GM10847 (cell line): ENCODE data around the gene RPL36A.

ENCODE experiments used
- POLR2A ChIP-seq: IDR thresholded peaks from 2 replicates; pipeline ENCODE4 v1.6.1; 2011; ENCODE audit not compliant: insufficient read length; ENCODE audit errors: extremely low read depth

RPL36A gene

GRCh38 chrX:101383679-101384205 lies 7.1 kb upstream of the RPL36A start:
- no peak for TF ChIP-seq POLR2A

GRCh38 chrX:101385026-101385684 lies 5.7 kb upstream of the RPL36A start:
- no peak for TF ChIP-seq POLR2A

- TF ChIP-seq POLR2A, result no peak
These were observed 4.8 kb upstream of the RPL36A start, which contains the start of gene BTK for GRCh38 chrX:101385795-101386541. Gene BTK, minus strand, starts transcription at chrX:101386191. Its CDS starts 10,907 bp downstream, at chrX:101375284.

- TF ChIP-seq POLR2A, result no peak
These were observed 4.3 kb upstream of the RPL36A start for GRCh38 chrX:101386542-101386885.

- no peak for TF ChIP-seq POLR2A
These were observed 2.2 kb upstream of the RPL36A start for GRCh38 chrX:101388604-101389003.

- TF ChIP-seq POLR2A, result no peak
These were observed 1.0 kb downstream of the RPL36A start for GRCh38 chrX:101391831-101392230.

GRCh38 chrX:101393530-101394305 lies 2.9 kb downstream of the RPL36A start:
- no peak for TF ChIP-seq POLR2A

- no peak for TF ChIP-seq POLR2A
These were observed 3.6 kb downstream of the RPL36A start for GRCh38 chrX:101394372-101394771.

- TF ChIP-seq POLR2A, result no peak
These were observed 5.0 kb downstream of the RPL36A start for GRCh38 chrX:101395789-101396188.

GRCh38 chrX:101397779-101398178 lies 7.0 kb downstream of the RPL36A start:
- no peak for TF ChIP-seq POLR2A

GRCh38 chrX:101398694-101399093 lies 7.9 kb downstream of the RPL36A start:
- no peak for TF ChIP-seq POLR2A

GRCh38 chrX:101399825-101400224 lies 9.0 kb downstream of the RPL36A start:
- TF ChIP-seq POLR2A, result no peak

GRCh38 chrX:101407167-101407747 lies 16.4 kb downstream of the RPL36A start:
- TF ChIP-seq POLR2A, result no peak

GRCh38 chrX:101407748-101408531 lies 17.1 kb downstream of the RPL36A start, which contains the start of the genes GLA and HNRNPH2:
Gene GLA, minus strand, starts transcription at chrX:101407925. Its CDS starts 22 bp downstream, at chrX:101407903.
Gene HNRNPH2, plus strand, starts transcription at chrX:101408222. Its CDS starts 3,767 bp downstream, at chrX:101411989.
- TF ChIP-seq POLR2A, result peak; percentile 35
